Fibroblast of the aortic adventitia (primary cell): ENCODE measurements around the gene AAGAB. TPM values are rescaled to one million over a fixed set of nuclear protein-coding genes. Genes with fewer than 3 reads are reported as not detected.
A peak's percentile ranks its signal among the peaks of the same experiment; 100 is the strongest.

Experiments
- DNase-seq: peaks from one replicate; pipeline ENCODE4 v3.0.0-alpha.2; 2010; ENCODE audit warnings: low read depth
- H3K4me3 ChIP-seq: 2 replicates; pipeline ENCODE4 v1.5.1; 2011; ENCODE audit warnings: low read depth, mild to moderate bottlenecking, control low read depth, low read length, moderate library complexity
- CTCF ChIP-seq: IDR thresholded peaks from 2 replicates; pipeline ENCODE4 v1.5.1; 2011; ENCODE audit warnings: mild to moderate bottlenecking, low read length, control low read depth, inconsistent platforms; ENCODE audit not compliant: insufficient read depth
- total RNA-seq: library from RNA; depleted of rRNA; stranded (reverse); fragments of >200 nt; gene quantifications from 2 replicates; pipeline ENCODE4 v1.2.3, GENCODE V29; 2012; ENCODE audit warnings: low replicate concordance

AAGAB gene
- total RNA-seq, 1 donor, result 43.7 TPM

DNA sequence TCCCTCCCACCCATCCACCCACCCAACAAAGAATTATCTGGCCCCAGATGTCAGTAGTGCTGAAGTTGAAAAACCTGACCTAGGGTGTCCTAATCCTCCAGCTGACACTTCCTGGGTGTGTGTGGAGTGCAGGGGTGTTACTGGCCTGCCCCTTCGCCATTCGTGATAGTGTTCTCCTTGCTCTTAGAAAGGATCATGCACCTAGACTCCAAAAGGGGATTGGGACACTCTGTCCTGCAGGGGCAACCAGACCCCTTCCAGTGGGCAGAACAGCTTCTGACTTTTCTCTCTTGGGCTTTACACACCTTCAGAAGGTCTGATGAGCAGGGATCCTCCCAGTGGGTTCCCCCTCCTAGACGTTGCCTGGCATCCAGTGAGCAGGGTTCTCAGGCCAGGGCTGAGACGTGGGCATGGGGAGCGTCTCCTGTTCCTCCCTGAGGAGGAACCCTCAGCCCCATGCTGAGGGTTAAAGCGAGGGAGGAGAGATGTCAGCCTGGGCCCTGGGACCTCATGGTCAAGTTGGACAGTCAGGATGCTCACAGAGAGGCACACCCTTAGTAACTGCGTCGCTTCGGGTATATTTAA lies 75.0 kb downstream of the AAGAB start:
- no peak overlapping the region for H3K4me3 ChIP-seq
- no peak for TF ChIP-seq CTCF
- DNase-seq, result no peak

- H3K4me3 ChIP-seq, result no peak overlapping the region
- peak; percentile 99 for DNase-seq
- TF ChIP-seq CTCF, result no peak
Observed at GRCh38 chr15:67178569-67179210, 75.8 kb downstream of the AAGAB start.

DNA sequence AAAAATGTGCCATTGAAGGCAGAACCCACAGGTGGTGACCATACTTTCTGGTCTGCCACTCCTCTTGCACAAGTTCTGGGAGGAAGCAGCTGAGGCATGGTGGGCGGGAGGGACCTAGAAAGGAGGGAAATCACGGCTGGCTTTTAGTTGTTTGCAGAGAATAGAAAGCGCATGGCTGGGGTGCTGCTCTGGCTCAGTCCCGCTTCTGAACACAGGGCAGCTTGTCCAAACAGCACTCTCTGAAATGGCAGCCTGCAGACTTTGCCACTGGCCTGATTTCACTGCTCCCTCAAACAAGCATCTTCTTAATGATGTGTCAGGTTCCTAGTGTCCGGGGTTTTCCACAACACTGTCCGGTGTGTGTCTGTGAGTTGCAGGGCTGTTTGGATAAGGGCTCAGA lies 76.7 kb downstream of the AAGAB start:
- no peak overlapping the region for H3K4me3 ChIP-seq
- DNase-seq, result peak; percentile 46
- TF ChIP-seq CTCF, result no peak

- TF ChIP-seq CTCF, result no peak
- DNase-seq, result no peak
- no peak overlapping the region for H3K4me3 ChIP-seq
Observed at GRCh38 chr15:67176195-67176971, 78.1 kb downstream of the AAGAB start.

DNA sequence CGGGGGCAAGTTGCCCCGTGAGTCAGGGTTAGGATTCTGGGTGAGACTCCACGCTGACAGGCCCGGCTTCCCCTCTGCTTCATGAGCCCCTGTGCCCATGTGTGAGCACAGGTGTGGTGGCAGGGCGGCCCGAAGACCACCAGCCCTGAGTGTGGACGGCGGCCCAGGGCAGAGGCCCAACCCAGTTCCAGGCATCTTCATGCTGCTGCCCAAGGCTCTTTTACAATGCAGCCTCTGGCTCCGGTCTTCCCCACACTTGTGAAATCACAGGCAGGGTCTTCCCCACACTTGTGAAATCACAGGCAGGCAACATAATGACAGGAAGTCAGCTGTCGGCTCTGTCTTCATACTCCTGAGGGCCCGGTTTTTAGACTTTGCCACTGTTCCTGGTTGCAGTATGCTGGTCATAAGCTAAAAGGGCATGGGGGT lies 78.8 kb downstream of the AAGAB start:
- H3K4me3 ChIP-seq, result no peak overlapping the region
- no peak for TF ChIP-seq CTCF
- peak; percentile 74 for DNase-seq

GRCh38 chr15:67174864-67175573 lies 79.4 kb downstream of the AAGAB start:
- no peak for DNase-seq
- no peak overlapping the region for H3K4me3 ChIP-seq
- TF ChIP-seq CTCF, result no peak
